IMR-90 (cell line): ENCODE measurements around the gene ATP6V0A4. TPM values are rescaled to one million over a fixed set of nuclear protein-coding genes. Genes with fewer than 3 reads are reported as not detected.

Experiments used
- ATAC-seq: fragments of 200-7000 bp; cut with Tn5 transposase; 2 replicates; pipeline ENCODE4 v1.9.1; 2020; ENCODE audit warnings: low read depth, mild to moderate bottlenecking, moderate library complexity
- BruUV-seq: library from RNA; stranded (reverse); fragments of 400-500 nt; replicated peaks from 2 replicates; lab custom pipeline; 2021; lab: Mats Ljungman, UMichigan
- CTCF ChIA-PET: fragments of 300-600 bp; formaldehyde crosslinking; extraction: SDS; loops from one replicate; lab custom pipeline; 2021; ENCODE audit warnings: antibody characterized with exemption; lab: Yijun Ruan, JAX
- POLR2A ChIA-PET: fragments of 300-600 bp; sonication (Branson Sonifier 250); formaldehyde crosslinking; loops from one replicate; lab custom pipeline; 2022; ENCODE audit warnings: antibody characterized with exemption; ENCODE audit not compliant: unreplicated experiment; lab: Charles Lee
- DNase-seq: peaks from one replicate; pipeline ENCODE4 v3.0.0; 2013
- H2AFZ ChIP-seq: replicated peaks from 2 replicates; pipeline ENCODE3; 2013; ENCODE audit warnings: low read length, mild to moderate bottlenecking; ENCODE audit not compliant: poor library complexity
- H2AK5ac ChIP-seq: 2 replicates; pipeline ENCODE4 v1.6.1; 2013; ENCODE audit warnings: low read depth, low read length, inconsistent platforms
- H2AK9ac ChIP-seq: replicated peaks from 2 replicates; pipeline ENCODE3; 2013; ENCODE audit warnings: mild to moderate bottlenecking, low read depth, low read length, moderate library complexity; ENCODE audit not compliant: poor library complexity
- H2BK120ac ChIP-seq: 2 replicates; pipeline ENCODE4 v1.6.1; 2013; ENCODE audit warnings: low read depth, low read length, inconsistent platforms
- H2BK15ac ChIP-seq: 3 replicates; pipeline ENCODE4 v1.6.1; 2013; ENCODE audit warnings: low read depth, low read length, inconsistent platforms
- H2BK20ac ChIP-seq: 2 replicates; pipeline ENCODE4 v1.6.1; 2013; ENCODE audit warnings: low read depth, mild to moderate bottlenecking, inconsistent platforms, low read length, moderate library complexity
- H2BK5ac ChIP-seq: 2 replicates; pipeline ENCODE4 v1.6.1; 2013; ENCODE audit warnings: mild to moderate bottlenecking, low read depth, low read length, inconsistent platforms; ENCODE audit not compliant: poor library complexity, severe bottlenecking
- H3K14ac ChIP-seq: replicated peaks from 2 replicates; pipeline ENCODE4 v1.6.1; 2013; ENCODE audit warnings: low read depth, low read length, inconsistent platforms
- H3K18ac ChIP-seq: 2 replicates; pipeline ENCODE4 v1.6.1; 2013; ENCODE audit warnings: low read depth, low read length, control low read depth
- H3K23ac ChIP-seq: 2 replicates; pipeline ENCODE4 v1.6.1; 2013; ENCODE audit warnings: low read depth, low read length, inconsistent platforms
- H3K27ac ChIP-seq: 2 replicates; pipeline ENCODE4 v1.5.1; 2013; ENCODE audit warnings: mild to moderate bottlenecking, control low read depth, low read length; ENCODE audit not compliant: insufficient read depth
- H3K27me3 ChIP-seq: 2 replicates; pipeline ENCODE4 v1.6.1; 2013; ENCODE audit warnings: low read length; ENCODE audit not compliant: control insufficient read depth, insufficient read depth
- H3K36me3 ChIP-seq: 2 replicates; pipeline ENCODE4 v1.6.1; 2013; ENCODE audit warnings: low read length, mixed read lengths; ENCODE audit not compliant: control insufficient read depth, insufficient read depth
- H3K4ac ChIP-seq: 2 replicates; pipeline ENCODE4 v1.6.1; 2013; ENCODE audit warnings: low read depth, low read length, inconsistent platforms
- H3K4me1 ChIP-seq: 2 replicates; pipeline ENCODE4 v1.6.1; 2013; ENCODE audit warnings: low read length, mixed read lengths; ENCODE audit not compliant: control insufficient read depth, insufficient read depth
- H3K4me2 ChIP-seq: 2 replicates; pipeline ENCODE4 v1.6.1; 2013; ENCODE audit warnings: low read depth, mild to moderate bottlenecking, control low read depth, low read length, moderate library complexity
- H3K4me3 ChIP-seq: 2 replicates; pipeline ENCODE4 v1.5.1; 2013; ENCODE audit warnings: low read depth, mild to moderate bottlenecking, control low read depth, low read length, moderate library complexity; ENCODE audit not compliant: insufficient read depth
- H3K56ac ChIP-seq: 2 replicates; pipeline ENCODE4 v1.6.1; 2013; ENCODE audit warnings: low read length, inconsistent platforms; ENCODE audit not compliant: insufficient read depth; ENCODE audit errors: extremely low read depth
- H3K79me1 ChIP-seq, 2 experiments: 2 replicates each; pipeline ENCODE4 v1.6.1; 2013; ENCODE audit warnings: low read length in 2 of 2, inconsistent platforms in 1 of 2, low read depth in 1 of 2
- H3K9ac ChIP-seq: 2 replicates; pipeline ENCODE4 v1.6.1; 2013; ENCODE audit warnings: low read depth, low read length, control low read depth
- H3K9me1 ChIP-seq: 2 replicates; pipeline ENCODE4 v1.6.1; 2013; ENCODE audit warnings: low read length, inconsistent platforms; ENCODE audit not compliant: insufficient read depth
- H3K9me3 ChIP-seq: 2 replicates; pipeline ENCODE4 v1.6.1; 2013; ENCODE audit warnings: low read length; ENCODE audit not compliant: control insufficient read depth, insufficient read depth
- H4K20me1 ChIP-seq: 2 replicates; pipeline ENCODE4 v1.6.1; 2013; ENCODE audit warnings: low read length, inconsistent platforms; ENCODE audit not compliant: insufficient read depth
- H4K5ac ChIP-seq: 2 replicates; pipeline ENCODE4 v1.6.1; 2013; ENCODE audit warnings: mild to moderate bottlenecking, low read depth, low read length, control low read depth
- H4K8ac ChIP-seq, 2 experiments: 2 replicates each; pipeline ENCODE4 v1.6.1; 2013; ENCODE audit warnings: low read depth in 2 of 2, low read length in 2 of 2, control low read depth in 1 of 2, inconsistent platforms in 1 of 2
- H4K91ac ChIP-seq: 2 replicates; pipeline ENCODE4 v1.6.1; 2013; ENCODE audit warnings: low read depth, low read length, inconsistent platforms; ENCODE audit not compliant: insufficient read depth
- BHLHE40 ChIP-seq: fragments of 150-350 bp; IDR thresholded peaks from 2 replicates; pipeline ENCODE4 v1.6.1; 2016; ENCODE audit warnings: mild to moderate bottlenecking, low read depth, low read length
- CEBPB ChIP-seq: IDR thresholded peaks from 2 replicates; pipeline ENCODE4 v1.6.1; 2012; ENCODE audit warnings: low read depth, low read length, improper control_type of control experiment
- CHD1 ChIP-seq: IDR thresholded peaks from 2 replicates; pipeline ENCODE4 v1.6.1; 2012; ENCODE audit warnings: low read depth, low read length, improper control_type of control experiment
- MAFK ChIP-seq: IDR thresholded peaks from 2 replicates; pipeline ENCODE4 v1.6.1; 2012; ENCODE audit warnings: low read depth, low read length, improper control_type of control experiment
- MAZ ChIP-seq: IDR thresholded peaks from 2 replicates; pipeline ENCODE4 v1.6.1; 2012; ENCODE audit warnings: low read depth, mild to moderate bottlenecking, low read length, improper control_type of control experiment, moderate library complexity, borderline replicate concordance
- NFE2L2 ChIP-seq: fragments of 150-350 bp; IDR thresholded peaks from 2 replicates; pipeline ENCODE4 v1.6.1; 2016; ENCODE audit warnings: low read depth, mild to moderate bottlenecking, low read length
- RAD21 ChIP-seq: IDR thresholded peaks from 2 replicates; pipeline ENCODE4 v1.6.1; 2012; ENCODE audit warnings: low read length, improper control_type of control experiment
- RFX5 ChIP-seq: IDR thresholded peaks from 2 replicates; pipeline ENCODE4 v1.8.0; 2012; ENCODE audit warnings: low read depth, mild to moderate bottlenecking, low read length, moderate library complexity
- SMC3 ChIP-seq: fragments of 150-350 bp; IDR thresholded peaks from 2 replicates; pipeline ENCODE4 v1.6.1; 2016; ENCODE audit warnings: low read depth, mild to moderate bottlenecking, antibody characterized with exemption, low read length, moderate library complexity
- WGBS, 2 experiments: methylation state at CpG; one replicate each; pipeline versions ENCODE4 v1.1.5 to v1.1.7; 2013; ENCODE audit warnings: missing lambda C conversion rate in 2 of 2; ENCODE audit not compliant: insufficient read length in 1 of 2; ENCODE audit errors: extremely low coverage in 2 of 2; 5-methylcytosine and 5-hydroxymethylcytosine counted together
- dilution Hi-C: fragments of 300-500 bp; cut with HindIII; formaldehyde crosslinking; loops from one replicate; pipeline ENCODE4 v1.14.3; 2018; ENCODE audit warnings: low sequenced_read_pairs; ENCODE audit not compliant: unreplicated experiment
- in situ Hi-C: fragments of 300-500 bp; cut with MboI; formaldehyde crosslinking; loops from 3 replicates; pipeline ENCODE4 v1.14.3; 2019; ENCODE audit warnings: low sequenced_read_pairs, inconsistent platforms, mixed read lengths
- intact Hi-C: fragments of 100-400 bp; cut with micrococcal nuclease; formaldehyde crosslinking; loops from 2 replicates; pipeline ENCODE4 v1.10.0; 2022
- polyA plus RNA-seq, 3 experiments: library from polyadenylated mRNA; depleted of rRNA; stranded (reverse); fragments of >200 nt; gene quantifications; 2 replicates each; pipeline ENCODE4 v1.2.3, GENCODE V29; 2012; ENCODE audit warnings: low replicate concordance in 1 of 3
- total RNA-seq: library from RNA; depleted of rRNA; stranded (reverse); fragments of >200 nt; gene quantifications from 2 replicates; pipeline ENCODE4 v1.2.3, GENCODE V29; 2012
- TF ChIP-seq, protein P1 (sequence below): conservative IDR thresholded peaks from 2 replicates; pipeline ENCODE4 v1.5.1; 2012; ENCODE audit warnings: mild to moderate bottlenecking, low read depth, low read length, improper control_type of control experiment
- TF ChIP-seq, protein P2 (sequence below): fragments of 150-350 bp; IDR thresholded peaks from 2 replicates; pipeline ENCODE4 v1.6.1; 2016; ENCODE audit warnings: low read depth, mild to moderate bottlenecking, low read length, moderate library complexity, borderline replicate concordance

ATP6V0A4 gene
- total and polyA plus RNA-seq, 2 of the 4 experiments (the other 2 are of a cell fraction), result 0.05 to 0.18 TPM

DNA sequence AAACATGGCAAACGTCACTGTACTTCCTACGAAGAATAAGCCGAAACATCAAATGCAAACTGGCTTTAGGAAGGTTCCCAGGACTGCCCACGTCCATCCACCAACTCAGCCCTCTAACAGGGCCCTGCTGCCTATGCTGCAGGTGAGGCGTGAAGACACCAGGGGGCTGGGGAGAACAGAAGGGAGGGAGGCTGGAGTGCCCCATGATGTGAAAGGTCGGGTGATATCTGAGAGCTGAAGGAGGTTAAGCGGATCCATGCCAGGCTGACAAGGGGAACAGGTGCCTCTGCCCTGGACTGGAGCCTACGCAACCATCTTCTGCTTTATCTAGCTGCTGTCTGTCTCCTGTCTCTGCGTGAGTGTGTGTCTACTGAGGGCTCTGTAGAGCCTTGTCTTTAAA is 40.2 kb upstream of the ATP6V0A4 start:
- H2AK5ac ChIP-seq, result no peak overlapping the region
- no peak overlapping the region for H4K5ac ChIP-seq
- H3K27me3 ChIP-seq, result no peaks in the 10 kb centered on the region
- H3K14ac ChIP-seq, result no peak overlapping the region
- ChIA-PET CTCF (interaction anchor here (0.6 kb wide), 1 partner anchor 240 kb away, joined by 3 read pairs; no protein-coding TSS in a partner anchor), POLR2A (no interaction called here)
- H4K8ac ChIP-seq, result no peak overlapping the region
- no peak overlapping the region for H3K27ac ChIP-seq
- no peak overlapping the region for H3K56ac ChIP-seq
- TF ChIP-seq SMC3, result no peak
- no peak for TF ChIP-seq BHLHE40
- TF ChIP-seq, protein P1, sequence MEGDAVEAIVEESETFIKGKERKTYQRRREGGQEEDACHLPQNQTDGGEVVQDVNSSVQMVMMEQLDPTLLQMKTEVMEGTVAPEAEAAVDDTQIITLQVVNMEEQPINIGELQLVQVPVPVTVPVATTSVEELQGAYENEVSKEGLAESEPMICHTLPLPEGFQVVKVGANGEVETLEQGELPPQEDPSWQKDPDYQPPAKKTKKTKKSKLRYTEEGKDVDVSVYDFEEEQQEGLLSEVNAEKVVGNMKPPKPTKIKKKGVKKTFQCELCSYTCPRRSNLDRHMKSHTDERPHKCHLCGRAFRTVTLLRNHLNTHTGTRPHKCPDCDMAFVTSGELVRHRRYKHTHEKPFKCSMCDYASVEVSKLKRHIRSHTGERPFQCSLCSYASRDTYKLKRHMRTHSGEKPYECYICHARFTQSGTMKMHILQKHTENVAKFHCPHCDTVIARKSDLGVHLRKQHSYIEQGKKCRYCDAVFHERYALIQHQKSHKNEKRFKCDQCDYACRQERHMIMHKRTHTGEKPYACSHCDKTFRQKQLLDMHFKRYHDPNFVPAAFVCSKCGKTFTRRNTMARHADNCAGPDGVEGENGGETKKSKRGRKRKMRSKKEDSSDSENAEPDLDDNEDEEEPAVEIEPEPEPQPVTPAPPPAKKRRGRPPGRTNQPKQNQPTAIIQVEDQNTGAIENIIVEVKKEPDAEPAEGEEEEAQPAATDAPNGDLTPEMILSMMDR, result no peak
- TF ChIP-seq NFE2L2, result no peak
- no peak for TF ChIP-seq CHD1
- TF ChIP-seq RFX5, result no peak
- no peak for TF ChIP-seq MAZ
- no peak for TF ChIP-seq CEBPB
- TF ChIP-seq, protein P2, sequence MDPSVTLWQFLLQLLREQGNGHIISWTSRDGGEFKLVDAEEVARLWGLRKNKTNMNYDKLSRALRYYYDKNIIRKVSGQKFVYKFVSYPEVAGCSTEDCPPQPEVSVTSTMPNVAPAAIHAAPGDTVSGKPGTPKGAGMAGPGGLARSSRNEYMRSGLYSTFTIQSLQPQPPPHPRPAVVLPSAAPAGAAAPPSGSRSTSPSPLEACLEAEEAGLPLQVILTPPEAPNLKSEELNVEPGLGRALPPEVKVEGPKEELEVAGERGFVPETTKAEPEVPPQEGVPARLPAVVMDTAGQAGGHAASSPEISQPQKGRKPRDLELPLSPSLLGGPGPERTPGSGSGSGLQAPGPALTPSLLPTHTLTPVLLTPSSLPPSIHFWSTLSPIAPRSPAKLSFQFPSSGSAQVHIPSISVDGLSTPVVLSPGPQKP, result no peak
- no peak for TF ChIP-seq MAFK
- no peak for TF ChIP-seq RAD21
- H3K9me3 ChIP-seq, result no peaks in the 10 kb centered on the region
- no peak overlapping the region for H3K4me2 ChIP-seq
- BruUV-seq, result no TSS peak
- no peak overlapping the region for H2AFZ ChIP-seq
- no peak overlapping the region for H2BK20ac ChIP-seq
- in situ Hi-C loops, result no loop called here
- H3K23ac ChIP-seq, result no peak overlapping the region
- dilution Hi-C loops, result no loop called here
- ATAC-seq (no peak), DNase-seq (no peak)
- H4K20me1 ChIP-seq, result no peaks in the 10 kb centered on the region
- intact Hi-C loops, result no loop called here
- H3K4me3 ChIP-seq, result no peak overlapping the region
- no peak overlapping the region for H2BK5ac ChIP-seq
- H2BK15ac ChIP-seq, result no peak overlapping the region
- no peaks in the 10 kb centered on the region for H3K36me3 ChIP-seq
- H3K9ac ChIP-seq, result no peak overlapping the region
- 0 out of 2 replicates have a peak, but pooled peaks cover 3% of the 10 kb centered on the region for H3K9me1 ChIP-seq
- no CpG with 5 or more reads among the region's 9 CpGs for WGBS, 2 experiments
- H4K91ac ChIP-seq, result no peak overlapping the region
- 0 out of 2 replicates have a peak, but pooled peaks cover 2% of the 10 kb centered on the region for H3K4me1 ChIP-seq
- no peak overlapping the region for H3K18ac ChIP-seq
- no peak overlapping the region for H2BK120ac ChIP-seq
- H3K4ac ChIP-seq, result no peak overlapping the region
- no peaks in the 10 kb centered on the region for H3K79me1 ChIP-seq
- H2AK9ac ChIP-seq, result no peak overlapping the region
